ENCODE measurements around the gene PMF1. TPM values are rescaled to one million over a fixed set of nuclear protein-coding genes. Genes with fewer than 3 reads are reported as not detected.

PMF1 gene
- total RNA-seq, result 112 and 131 TPM in 2 replicates

GRCh38 chr1:156212833-156213643 is at the start of gene PMF1:
TSS of gene PMF1 (plus strand) at chr1:156213007. CDS start at chr1:156213016, 9 bp downstream.
- no peak for TF ChIP-seq CTCF (conservative IDR thresholded peaks at IDR 0.05; ENCODE audit: low read depth, low read length)
- DNase-seq (ENCODE audit: low read depth), result peak; percentile 64

GRCh38 chr1:156163712-156164111 is 49.1 kb upstream of the PMF1 start:
- TF ChIP-seq CTCF (conservative IDR thresholded peaks at IDR 0.05; ENCODE audit: low read depth, low read length), result no peak
- no peak overlapping the region for H3K4me3 ChIP-seq (ENCODE audit: low read depth, low read length)
- no peak for DNase-seq (ENCODE audit: low read depth)

More at GRCh38 chr1:156212833-156213643, at the start of gene PMF1:
- peak within 1 kb of the TSS; percentile 61 for H3K4me3 ChIP-seq (ENCODE audit: low read depth, low read length)

- DNase-seq (ENCODE audit: low read depth), result no peak
- no peak overlapping the region for H3K4me3 ChIP-seq (ENCODE audit: low read depth, low read length)
- TF ChIP-seq CTCF (conservative IDR thresholded peaks at IDR 0.05; ENCODE audit: low read depth, low read length), result no peak
These were observed 48.5 kb upstream of the PMF1 start for GRCh38 chr1:156164125-156164831.

GRCh38 chr1:156165083-156165482 is 47.7 kb upstream of the PMF1 start:
- DNase-seq (ENCODE audit: low read depth), result no peak
- H3K4me3 ChIP-seq (ENCODE audit: low read depth, low read length), result no peak overlapping the region
- no peak for TF ChIP-seq CTCF (conservative IDR thresholded peaks at IDR 0.05; ENCODE audit: low read depth, low read length)

DNA sequence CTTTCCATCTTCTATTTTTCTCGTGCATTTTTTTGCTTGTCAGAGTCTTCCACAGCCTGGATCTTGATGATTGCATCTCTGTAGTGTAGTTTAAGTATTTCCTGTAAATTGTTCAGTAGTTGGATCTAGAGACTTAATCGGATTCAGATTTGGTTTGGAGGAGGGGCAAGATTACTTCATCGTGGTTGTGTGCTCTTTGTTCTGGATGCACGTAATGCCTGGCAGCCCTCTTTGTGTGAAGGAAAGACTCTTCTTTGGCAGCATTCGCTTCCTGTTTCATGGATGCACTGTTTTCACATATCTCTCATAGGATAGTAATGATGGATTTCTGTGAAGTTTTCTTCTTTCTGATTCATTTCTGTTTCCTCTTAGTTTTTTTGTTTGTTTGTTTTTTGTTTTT is 45.3 kb upstream of the PMF1 start:
- TF ChIP-seq CTCF (conservative IDR thresholded peaks at IDR 0.05; ENCODE audit: low read depth, low read length), result no peak
- H3K4me3 ChIP-seq (ENCODE audit: low read depth, low read length), result no peak overlapping the region
- no peak for DNase-seq (ENCODE audit: low read depth)

DNA sequence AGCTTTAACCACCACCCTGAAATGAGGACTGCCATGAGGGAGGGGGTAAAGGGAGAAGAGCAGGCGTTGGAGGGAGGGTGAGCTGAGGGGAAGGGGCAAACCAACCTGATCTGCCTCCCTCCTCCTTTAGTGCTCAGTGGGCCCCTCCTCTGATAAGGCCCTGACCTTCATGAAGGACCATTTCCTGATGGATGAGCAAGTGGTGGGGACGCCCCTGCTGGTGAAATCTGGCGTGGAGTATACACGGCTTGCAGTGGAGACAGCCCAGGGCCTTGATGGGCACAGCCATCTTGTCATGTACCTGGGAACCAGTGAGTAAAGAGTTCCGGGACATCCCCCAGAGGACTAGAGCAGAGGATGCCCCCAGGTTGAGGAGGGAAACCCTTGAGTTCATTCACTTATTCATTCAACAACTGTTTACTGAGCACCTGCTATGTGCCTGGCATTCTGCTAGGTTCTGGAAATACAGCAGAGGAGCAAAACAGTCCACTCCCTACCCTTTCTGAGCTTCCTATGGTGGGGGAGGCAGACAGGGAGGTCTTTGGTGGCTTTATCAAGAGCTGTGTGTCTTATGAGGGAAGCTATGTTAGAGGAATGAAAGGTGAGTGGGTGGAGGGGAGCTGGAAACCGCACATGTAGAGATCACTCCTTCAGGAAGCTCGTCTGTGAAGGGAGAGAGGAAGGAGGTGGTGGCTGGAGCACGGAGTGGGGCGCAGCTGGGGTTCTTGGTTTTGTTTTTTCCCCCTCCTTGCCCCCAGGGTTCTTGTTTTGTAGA is 39.9 kb upstream of the PMF1 start:
- DNase-seq (ENCODE audit: low read depth), result no peak
- TF ChIP-seq CTCF (conservative IDR thresholded peaks at IDR 0.05; ENCODE audit: low read depth, low read length), result no peak
- no peak overlapping the region for H3K4me3 ChIP-seq (ENCODE audit: low read depth, low read length)
